ENCODE results near the gene HOXA13.

Gene HOXA13

DNA sequence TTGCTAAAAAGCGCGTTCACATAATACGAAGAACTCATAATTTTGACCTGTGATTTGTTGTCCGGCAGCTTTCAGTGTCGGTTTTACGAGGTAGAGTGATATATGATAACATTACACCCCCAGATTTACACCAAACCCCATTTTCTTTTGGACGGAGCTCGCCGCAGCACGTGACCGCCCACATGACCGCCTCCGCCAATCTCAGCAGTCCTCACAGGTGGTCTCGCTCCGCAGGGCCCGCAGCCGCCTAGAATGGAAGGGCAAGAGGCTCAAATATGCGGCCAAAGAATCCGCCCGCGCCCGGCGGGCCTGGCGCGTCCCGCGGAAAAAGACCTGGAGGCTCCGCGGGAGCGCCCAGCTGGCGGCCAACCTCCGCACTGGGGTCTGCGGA, 43.4 kb downstream of the HOXA13 start, which contains the start of gene HOXA7:
TSS of gene HOXA7 (minus strand) at position 168 of the 391 bp plus-strand sequence. CDS start at position 38, 130 bp downstream.
- Histone ChIP-seq H3K4me1 (ENCODE audit: control insufficient read depth in 1 of 2, insufficient read depth in 1 of 2, low read depth in 1 of 2, low read length in 1 of 2) (peaks cover 42 to 71% of the 10 kb centered on the region in 2 experiments), H3K9me3 (no peaks in the 10 kb centered on the region), H3K27me3 (peaks cover 100% of the 10 kb centered on the region), H3K36me3 (no peaks in the 10 kb centered on the region), H3K4me3 (ENCODE audit: low read depth in 1 of 2, low read length in 1 of 2) (peak within 1 kb of the TSS in 1 of 2 experiments; percentile 25), H3K27ac (no peak within 1 kb of the TSS)
- TF ChIP-seq, protein P1, sequence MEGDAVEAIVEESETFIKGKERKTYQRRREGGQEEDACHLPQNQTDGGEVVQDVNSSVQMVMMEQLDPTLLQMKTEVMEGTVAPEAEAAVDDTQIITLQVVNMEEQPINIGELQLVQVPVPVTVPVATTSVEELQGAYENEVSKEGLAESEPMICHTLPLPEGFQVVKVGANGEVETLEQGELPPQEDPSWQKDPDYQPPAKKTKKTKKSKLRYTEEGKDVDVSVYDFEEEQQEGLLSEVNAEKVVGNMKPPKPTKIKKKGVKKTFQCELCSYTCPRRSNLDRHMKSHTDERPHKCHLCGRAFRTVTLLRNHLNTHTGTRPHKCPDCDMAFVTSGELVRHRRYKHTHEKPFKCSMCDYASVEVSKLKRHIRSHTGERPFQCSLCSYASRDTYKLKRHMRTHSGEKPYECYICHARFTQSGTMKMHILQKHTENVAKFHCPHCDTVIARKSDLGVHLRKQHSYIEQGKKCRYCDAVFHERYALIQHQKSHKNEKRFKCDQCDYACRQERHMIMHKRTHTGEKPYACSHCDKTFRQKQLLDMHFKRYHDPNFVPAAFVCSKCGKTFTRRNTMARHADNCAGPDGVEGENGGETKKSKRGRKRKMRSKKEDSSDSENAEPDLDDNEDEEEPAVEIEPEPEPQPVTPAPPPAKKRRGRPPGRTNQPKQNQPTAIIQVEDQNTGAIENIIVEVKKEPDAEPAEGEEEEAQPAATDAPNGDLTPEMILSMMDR (IDR thresholded peaks at IDR 0.05): no peak

- Histone ChIP-seq H3K4me3 (ENCODE audit: low read depth in 1 of 2, low read length in 1 of 2) (peak overlapping the region in 1 of 2 experiments; percentile 25), H3K27ac (no peak overlapping the region), H3K36me3 (no peaks in the 10 kb centered on the region), H3K9me3 (no peaks in the 10 kb centered on the region), H3K27me3 (peaks cover 100% of the 10 kb centered on the region), H3K4me1 (ENCODE audit: control insufficient read depth in 1 of 2, insufficient read depth in 1 of 2, low read depth in 1 of 2, low read length in 1 of 2) (peaks cover 44 to 71% of the 10 kb centered on the region in 2 experiments)
- TF ChIP-seq, protein P1 (IDR thresholded peaks at IDR 0.05): no peak
Observed at GRCh38 chr7:27155816-27156507, 43.9 kb downstream of the HOXA13 start.

GRCh38 chr7:27154901-27155815, 44.7 kb downstream of the HOXA13 start:
- Histone ChIP-seq H3K4me1 (ENCODE audit: control insufficient read depth in 1 of 2, insufficient read depth in 1 of 2, low read depth in 1 of 2, low read length in 1 of 2) (peaks cover 44 to 71% of the 10 kb centered on the region in 2 experiments), H3K27ac (no peak overlapping the region)

GRCh38 chr7:27154369-27154768, 45.5 kb downstream of the HOXA13 start:
- Histone ChIP-seq H3K36me3 (no peaks in the 10 kb centered on the region), H3K4me1 (ENCODE audit: control insufficient read depth in 1 of 2, insufficient read depth in 1 of 2, low read depth in 1 of 2, low read length in 1 of 2) (peaks cover 39 to 64% of the 10 kb centered on the region in 2 experiments), H3K9me3 (no peaks in the 10 kb centered on the region), H3K27me3 (peaks cover 100% of the 10 kb centered on the region), H3K4me3 (ENCODE audit: low read depth in 1 of 2, low read length in 1 of 2) (no peak overlapping the region), H3K27ac (no peak overlapping the region)
- TF ChIP-seq, protein P1 (IDR thresholded peaks at IDR 0.05): no peak

More at GRCh38 chr7:27154901-27155815, 44.7 kb downstream of the HOXA13 start:
- Histone ChIP-seq H3K27me3 (peaks cover 100% of the 10 kb centered on the region), H3K9me3 (no peaks in the 10 kb centered on the region), H3K4me3 (ENCODE audit: low read depth in 1 of 2, low read length in 1 of 2) (peak overlapping the region in 1 of 2 experiments; percentile 25), H3K36me3 (no peaks in the 10 kb centered on the region)
- TF ChIP-seq, protein P1 (IDR thresholded peaks at IDR 0.05): no peak

DNA sequence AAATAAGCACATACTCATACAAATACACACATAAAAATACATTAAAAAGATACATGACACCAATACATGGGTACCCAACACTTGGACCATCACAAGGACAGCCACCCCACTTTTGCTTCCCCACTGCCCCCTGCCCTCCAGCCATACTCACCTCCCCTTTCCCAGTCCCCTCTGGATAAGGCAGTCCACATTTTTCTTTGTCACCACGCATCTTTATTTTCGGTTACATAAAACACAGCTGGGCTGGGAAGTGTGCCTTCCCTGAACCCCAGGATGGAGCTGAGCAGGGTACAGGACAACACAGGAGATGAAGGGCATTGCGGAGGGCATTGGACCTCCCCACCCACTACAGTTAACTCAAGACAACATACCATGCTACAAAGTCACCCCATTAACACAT, 46.4 kb downstream of the HOXA13 start:
- H3K36me3 ChIP-seq: no peaks in the 10 kb centered on the region
- TF ChIP-seq, protein P1 (IDR thresholded peaks at IDR 0.05): no peak
- peaks cover 100% of the 10 kb centered on the region for H3K27me3 ChIP-seq
- H3K4me1 ChIP-seq (ENCODE audit: control insufficient read depth in 1 of 2, insufficient read depth in 1 of 2, low read depth in 1 of 2, low read length in 1 of 2): peaks cover 39 to 59% of the 10 kb centered on the region in 2 experiments
- H3K27ac ChIP-seq: no peak overlapping the region
- H3K9me3 ChIP-seq: no peaks in the 10 kb centered on the region
- H3K4me3 ChIP-seq (ENCODE audit: low read depth in 1 of 2, low read length in 1 of 2): no peak overlapping the region
